ENCODE data around the gene MPI.
"Not testable (repeated sequence)": the region's sequence is repeated elsewhere in the genome, so short reads cannot be mapped to it uniquely, and the experiment has no call there.

MPI gene

GRCh38 chr15:74891469-74891868, 1.6 kb downstream of the MPI start:
- no peak for DNase-seq (ENCODE audit: low read depth)

GRCh38 chr15:74892313-74892712, 2.5 kb downstream of the MPI start:
- no peak for DNase-seq (ENCODE audit: low read depth)

GRCh38 chr15:74892931-74893330, 3.1 kb downstream of the MPI start:
- no peak for DNase-seq (ENCODE audit: low read depth)

- DNase-seq (ENCODE audit: low read depth), result no peak
Observed at GRCh38 chr15:74893627-74894026, 3.8 kb downstream of the MPI start.

- not testable (repeated sequence) for DNase-seq (ENCODE audit: low read depth)
Observed at GRCh38 chr15:74894383-74894782, 4.5 kb downstream of the MPI start.

GRCh38 chr15:74895830-74896229, 6.0 kb downstream of the MPI start:
- DNase-seq (ENCODE audit: low read depth), result no peak

GRCh38 chr15:74896316-74896715, 6.5 kb downstream of the MPI start:
- no peak for DNase-seq (ENCODE audit: low read depth)

GRCh38 chr15:74897300-74897701, 7.5 kb downstream of the MPI start:
- no peak for DNase-seq (ENCODE audit: low read depth)

GRCh38 chr15:74901612-74902063, 11.8 kb downstream of the MPI start:
- DNase-seq (ENCODE audit: low read depth), result peak; percentile 53

- no peak for DNase-seq (ENCODE audit: low read depth)
Observed at GRCh38 chr15:74902295-74903075, 12.6 kb downstream of the MPI start.

- no peak for DNase-seq (ENCODE audit: low read depth)
Observed at GRCh38 chr15:74903676-74904075, 13.8 kb downstream of the MPI start.

GRCh38 chr15:74904190-74904805, 14.5 kb downstream of the MPI start:
- DNase-seq (ENCODE audit: low read depth), result no peak

- DNase-seq (ENCODE audit: low read depth), result peak; percentile 25
Observed at GRCh38 chr15:74906067-74906449, 16.2 kb downstream of the MPI start.

- peak; percentile 83 for DNase-seq (ENCODE audit: low read depth)
Observed at GRCh38 chr15:74906450-74907162, 16.8 kb downstream of the MPI start, which contains the start of gene FAM219B. Gene FAM219B (minus strand): TSS chr15:74906851. CDS start chr15:74906800, 51 bp downstream.

- no peak for DNase-seq (ENCODE audit: low read depth)
Observed at GRCh38 chr15:74907163-74907870, 17.5 kb downstream of the MPI start.

GRCh38 chr15:74908635-74909034, 18.8 kb downstream of the MPI start:
- no peak for DNase-seq (ENCODE audit: low read depth)

GRCh38 chr15:74913041-74913440, 23.2 kb downstream of the MPI start:
- DNase-seq (ENCODE audit: low read depth), result no peak

- not testable (repeated sequence) for DNase-seq (ENCODE audit: low read depth)
Observed at GRCh38 chr15:74913799-74914198, 24.0 kb downstream of the MPI start.

GRCh38 chr15:74917676-74918075, 27.8 kb downstream of the MPI start:
- no peak for DNase-seq (ENCODE audit: low read depth)

GRCh38 chr15:74920456-74920855, 30.6 kb downstream of the MPI start:
- no peak for DNase-seq (ENCODE audit: low read depth)

GRCh38 chr15:74924525-74924924, 34.7 kb downstream of the MPI start:
- DNase-seq (ENCODE audit: low read depth), result no peak

GRCh38 chr15:74928771-74929198, 38.9 kb downstream of the MPI start:
- no peak for DNase-seq (ENCODE audit: low read depth)

All from fibroblast of gingiva (primary cell).